ENCODE data around the gene MYO18A. TPM values are rescaled to one million over a fixed set of nuclear protein-coding genes. Genes with fewer than 3 reads are reported as not detected.

MYO18A gene
- total RNA-seq, 1 experiment from 2014 or later, result 89.9 TPM

GRCh38 chr17:29197516-29198272 lies 17.5 kb upstream of the MYO18A start:
- Mint-ChIP-seq H3K27ac (ENCODE audit: unreplicated experiment) (no peak overlapping the region), H3K9me3 (ENCODE audit: low read depth, unreplicated experiment) (no peaks in the 10 kb centered on the region), H3K36me3 (ENCODE audit: insufficient read depth, unreplicated experiment) (peaks cover 5% of the 10 kb centered on the region), H3K4me3 (ENCODE audit: low read depth, unreplicated experiment) (no peak overlapping the region), H3K27me3 (ENCODE audit: unreplicated experiment) (peaks cover 26% of the 10 kb centered on the region), H3K4me1 (ENCODE audit: low read depth, unreplicated experiment) (peaks cover 17% of the 10 kb centered on the region)
- no peak for TF ChIP-seq CTCF (IDR thresholded peaks at IDR 0.05; ENCODE audit: unreplicated experiment)
- intact Hi-C loops (cut with micrococcal nuclease; ENCODE audit: unreplicated experiment), result no loop called here
- no TSS peak for BruUV-seq (replicated peaks)
- DNase-seq, result no peak
- CTCF ChIA-PET, result interaction anchor here (1.3 kb wide), 1 partner anchor 73 kb away, joined by 3 read pairs; no protein-coding TSS in a partner anchor

GRCh38 chr17:29196769-29197515 lies 16.7 kb upstream of the MYO18A start:
- Mint-ChIP-seq H3K4me3 (ENCODE audit: low read depth, unreplicated experiment) (no peak overlapping the region), H3K27me3 (ENCODE audit: unreplicated experiment) (peaks cover 26% of the 10 kb centered on the region), H3K9me3 (ENCODE audit: low read depth, unreplicated experiment) (no peaks in the 10 kb centered on the region), H3K27ac (ENCODE audit: unreplicated experiment) (no peak overlapping the region), H3K4me1 (ENCODE audit: low read depth, unreplicated experiment) (peaks cover 17% of the 10 kb centered on the region), H3K36me3 (ENCODE audit: insufficient read depth, unreplicated experiment) (peaks cover 5% of the 10 kb centered on the region)
- no peak for TF ChIP-seq CTCF (IDR thresholded peaks at IDR 0.05; ENCODE audit: unreplicated experiment)
- no TSS peak for BruUV-seq (replicated peaks)
- DNase-seq, result no peak
- CTCF ChIA-PET, result interaction anchor here (1.3 kb wide), 1 partner anchor 72 kb away, joined by 3 read pairs; no protein-coding TSS in a partner anchor
- intact Hi-C loops (cut with micrococcal nuclease; ENCODE audit: unreplicated experiment), result no loop called here

GRCh38 chr17:29195465-29196081 lies 15.4 kb upstream of the MYO18A start:
- CTCF ChIA-PET, result interaction anchor here (1.3 kb wide), 1 partner anchor 17 kb away, joined by 3 read pairs; no protein-coding TSS in a partner anchor
- Mint-ChIP-seq H3K9me3 (ENCODE audit: low read depth, unreplicated experiment) (no peaks in the 10 kb centered on the region), H3K4me1 (ENCODE audit: low read depth, unreplicated experiment) (peaks cover 7% of the 10 kb centered on the region), H3K27ac (ENCODE audit: unreplicated experiment) (no peak overlapping the region), H3K36me3 (ENCODE audit: insufficient read depth, unreplicated experiment) (no peaks in the 10 kb centered on the region), H3K27me3 (ENCODE audit: unreplicated experiment) (peaks cover 15% of the 10 kb centered on the region), H3K4me3 (ENCODE audit: low read depth, unreplicated experiment) (no peak overlapping the region)
- no TSS peak for BruUV-seq (replicated peaks)
- intact Hi-C loops (cut with micrococcal nuclease; ENCODE audit: unreplicated experiment), result no loop called here
- no peak for TF ChIP-seq CTCF (IDR thresholded peaks at IDR 0.05; ENCODE audit: unreplicated experiment)
- no peak for DNase-seq

GRCh38 chr17:29194669-29195068 lies 14.5 kb upstream of the MYO18A start:
- H3K9me3 Mint-ChIP-seq (ENCODE audit: low read depth, unreplicated experiment), result no peaks in the 10 kb centered on the region
- no TSS peak for BruUV-seq (replicated peaks)
- CTCF ChIA-PET, result no interaction called here
- no peak for TF ChIP-seq CTCF (IDR thresholded peaks at IDR 0.05; ENCODE audit: unreplicated experiment)
- no peaks in the 10 kb centered on the region for H3K36me3 Mint-ChIP-seq (ENCODE audit: insufficient read depth, unreplicated experiment)
- no peak overlapping the region for H3K27ac Mint-ChIP-seq (ENCODE audit: unreplicated experiment)
- intact Hi-C loops (cut with micrococcal nuclease; ENCODE audit: unreplicated experiment), result no loop called here
- no peak for DNase-seq
- no peak overlapping the region for H3K4me3 Mint-ChIP-seq (ENCODE audit: low read depth, unreplicated experiment)
- H3K27me3 Mint-ChIP-seq (ENCODE audit: unreplicated experiment), result peaks cover 15% of the 10 kb centered on the region
- H3K4me1 Mint-ChIP-seq (ENCODE audit: low read depth, unreplicated experiment), result no peaks in the 10 kb centered on the region

All from Calu3 (cell line).